Fibroblast of skin of back (primary cell): ENCODE data around the gene FYCO1. TPM values are rescaled to one million over a fixed set of nuclear protein-coding genes. Genes with fewer than 3 reads are reported as not detected.
"Not testable (repeated sequence)": the region's sequence is repeated elsewhere in the genome, so short reads cannot be mapped to it uniquely, and the experiment has no call there.

Source experiments
- DNase-seq: peaks from one replicate; pipeline ENCODE4 v3.0.0-alpha.2; 2013
- polyA plus RNA-seq, 2 experiments: library from polyadenylated mRNA; unstranded; fragments of 120-200 nt; gene quantifications; one replicate each; pipeline ENCODE4 v1.2.1, GENCODE V29; 2013; ENCODE audit not compliant: insufficient read length in 2 of 2

Gene FYCO1
- polyA plus RNA-seq (2013, experiment 1 of 2; ENCODE audit: insufficient read length): 15.6 TPM
- polyA plus RNA-seq (2013, experiment 2 of 2; ENCODE audit: insufficient read length): 21.6 TPM

DNA sequence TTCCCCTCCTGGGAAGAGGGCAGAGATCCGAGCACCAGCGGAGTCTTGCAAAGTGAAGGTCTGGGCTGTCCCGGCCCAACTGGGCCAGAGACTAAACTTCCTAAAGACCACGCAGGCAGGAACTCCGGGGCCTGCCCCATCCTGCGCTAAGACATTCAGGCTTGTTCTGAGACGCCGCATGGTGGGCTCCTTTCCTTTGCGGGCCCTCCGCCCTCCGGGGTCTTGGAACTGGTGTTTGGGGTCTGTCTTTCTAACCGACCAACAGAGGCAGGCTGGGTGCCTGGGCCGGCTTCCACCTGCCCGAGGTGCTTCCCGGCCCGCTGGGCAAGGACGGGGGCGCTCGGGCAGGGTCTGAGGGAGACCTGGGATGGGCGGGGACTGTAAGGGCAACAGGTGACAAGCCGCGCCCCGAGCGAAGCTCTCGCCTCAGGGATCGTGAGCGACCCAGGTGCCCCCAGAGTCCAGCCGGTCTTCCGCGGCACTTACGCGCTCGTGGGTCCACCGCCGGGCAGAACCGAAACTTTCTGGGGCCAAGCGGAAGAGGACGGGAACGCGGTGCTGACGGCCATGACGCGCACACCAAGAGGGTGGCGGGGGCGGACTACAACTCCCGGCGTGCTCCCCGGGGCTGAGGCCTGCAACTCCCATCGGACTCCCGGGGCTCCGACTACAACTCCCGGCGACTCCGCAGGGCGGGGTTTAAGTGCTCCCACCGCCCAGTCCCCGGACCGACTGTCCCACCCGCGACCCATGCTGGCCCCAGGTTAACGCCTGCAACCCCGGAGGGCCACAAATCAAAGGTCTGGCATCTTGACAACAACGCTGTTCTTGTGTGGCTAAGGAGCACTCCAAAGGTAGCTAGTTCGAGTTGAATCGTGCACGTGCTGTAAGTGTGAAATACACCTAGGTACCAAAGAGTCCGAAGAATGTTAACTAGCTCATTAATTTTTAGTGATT, at the start of gene FYCO1:
FYCO1 (minus strand) TSS at position 589 of the 957 bp plus-strand sequence. CDS start 10,914 bp downstream, outside the sequence.
- DNase-seq: peak; percentile 88

DNA sequence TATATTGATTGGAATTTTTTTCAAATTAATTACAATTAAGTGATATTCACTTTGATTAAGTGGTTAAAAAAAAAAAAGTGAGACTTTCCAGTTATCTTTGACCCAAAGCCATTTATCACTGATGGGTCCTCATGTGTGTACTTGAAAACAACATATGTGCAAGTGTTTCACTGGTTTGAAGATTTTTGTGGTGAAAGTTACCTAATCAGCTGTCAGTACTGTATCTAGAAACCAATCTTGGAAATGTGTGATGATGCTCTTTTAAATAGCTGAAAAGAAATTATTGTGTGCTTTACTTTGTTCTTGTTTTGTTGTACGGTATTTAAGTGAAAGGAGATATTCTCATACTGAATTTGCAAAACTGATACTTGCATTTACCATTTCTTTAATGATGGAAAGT, 43.3 kb upstream of the FYCO1 start:
- no peak for DNase-seq

DNA sequence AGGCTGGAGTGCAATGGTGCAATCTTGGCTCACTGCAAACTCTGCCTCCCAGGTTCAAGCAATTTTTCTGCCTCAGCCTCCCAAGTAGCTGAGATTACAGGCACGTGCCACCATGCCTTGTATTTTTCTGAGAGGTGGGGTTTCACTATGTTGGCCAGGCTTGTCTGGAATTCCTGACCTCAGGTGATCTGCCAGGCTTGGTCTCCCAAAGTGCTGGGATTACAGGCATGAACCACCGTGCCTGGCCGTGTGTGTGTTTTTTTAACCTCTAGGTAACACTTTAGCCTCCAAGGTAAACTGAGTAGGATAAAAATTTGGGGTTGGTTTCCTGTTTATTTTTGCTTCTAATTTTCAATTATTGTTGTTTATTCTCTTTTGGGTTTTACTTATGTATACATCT, 42.4 kb upstream of the FYCO1 start:
- not testable (repeated sequence) for DNase-seq

DNA sequence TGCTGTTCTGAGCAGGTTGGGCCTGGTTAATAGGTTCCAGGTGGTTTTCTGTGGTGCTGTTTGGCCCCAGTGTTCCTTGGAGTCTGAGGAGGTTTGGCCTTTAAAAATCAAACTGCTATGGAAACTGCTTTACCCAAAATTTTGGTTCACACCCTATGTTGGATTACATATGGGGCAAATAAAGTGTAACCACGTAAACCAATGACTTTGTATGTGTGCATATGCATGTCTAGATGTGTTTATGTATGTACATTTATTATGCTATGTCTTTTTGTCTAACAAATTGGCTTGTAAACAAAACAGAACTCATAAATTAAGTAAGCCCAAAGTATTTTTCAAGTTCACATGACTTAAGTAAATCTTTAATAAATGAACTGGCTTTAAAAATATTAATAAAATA, 40.6 kb upstream of the FYCO1 start:
- DNase-seq: no peak

DNA sequence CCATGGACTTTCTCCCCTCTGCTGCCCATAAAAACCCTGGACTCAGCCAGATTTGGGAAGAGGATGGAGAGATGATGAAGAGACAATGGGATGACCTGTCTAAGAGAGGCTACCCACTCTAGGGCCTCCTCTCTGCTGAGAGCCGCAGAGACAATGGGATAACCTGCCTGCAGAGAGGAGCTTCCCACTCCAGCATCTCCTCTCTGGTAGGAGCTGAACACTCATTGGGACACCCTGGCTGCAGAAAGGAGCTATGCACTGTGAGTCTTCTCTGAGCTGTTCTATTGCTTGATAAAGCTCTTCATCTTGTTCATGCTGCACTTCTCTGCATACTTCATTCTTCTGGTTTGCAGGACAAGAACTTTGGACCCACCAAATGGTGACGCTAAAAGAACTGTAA, 36.1 kb upstream of the FYCO1 start:
- no peak for DNase-seq

DNA sequence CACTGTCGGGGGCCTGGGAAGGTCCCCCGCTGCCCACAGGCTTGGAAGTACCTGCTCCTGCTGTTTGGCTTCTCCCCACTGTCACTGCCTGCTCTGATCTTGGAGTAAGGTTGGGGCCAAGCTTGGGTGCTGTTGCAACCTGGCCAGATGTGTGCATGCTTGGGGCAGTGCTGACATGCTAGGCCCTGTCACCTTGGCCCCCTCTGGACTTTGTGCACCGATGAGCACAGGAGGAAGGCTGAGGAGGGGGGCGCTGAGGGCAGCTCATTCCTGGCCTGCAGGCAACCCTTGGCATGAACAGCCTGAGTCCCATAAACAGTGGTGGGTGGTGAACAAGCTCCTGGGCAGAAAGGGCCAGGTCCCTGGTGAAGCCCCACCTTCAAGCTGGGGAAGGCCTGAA, 35.6 kb upstream of the FYCO1 start:
- no peak for DNase-seq

DNA sequence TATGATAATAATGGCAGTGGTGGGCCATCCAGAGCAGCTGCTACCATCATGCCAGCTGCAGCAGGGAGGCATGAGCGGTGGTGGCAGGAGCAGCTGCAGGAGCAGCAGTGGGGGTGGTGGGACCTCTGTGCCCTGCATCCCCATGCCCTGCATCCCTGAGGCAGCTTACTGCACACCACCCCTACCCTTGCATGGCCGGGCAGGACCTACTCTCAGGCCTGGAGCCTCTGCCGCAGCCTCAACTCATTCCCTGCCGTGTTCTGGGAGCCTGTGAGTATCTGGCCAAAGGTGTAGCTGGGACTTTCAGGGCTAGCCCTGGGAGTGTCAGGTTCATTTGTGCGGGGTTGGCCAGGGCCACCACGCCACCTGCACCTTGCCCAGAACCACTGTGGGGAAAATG, 35.0 kb upstream of the FYCO1 start:
- no peak for DNase-seq

DNA sequence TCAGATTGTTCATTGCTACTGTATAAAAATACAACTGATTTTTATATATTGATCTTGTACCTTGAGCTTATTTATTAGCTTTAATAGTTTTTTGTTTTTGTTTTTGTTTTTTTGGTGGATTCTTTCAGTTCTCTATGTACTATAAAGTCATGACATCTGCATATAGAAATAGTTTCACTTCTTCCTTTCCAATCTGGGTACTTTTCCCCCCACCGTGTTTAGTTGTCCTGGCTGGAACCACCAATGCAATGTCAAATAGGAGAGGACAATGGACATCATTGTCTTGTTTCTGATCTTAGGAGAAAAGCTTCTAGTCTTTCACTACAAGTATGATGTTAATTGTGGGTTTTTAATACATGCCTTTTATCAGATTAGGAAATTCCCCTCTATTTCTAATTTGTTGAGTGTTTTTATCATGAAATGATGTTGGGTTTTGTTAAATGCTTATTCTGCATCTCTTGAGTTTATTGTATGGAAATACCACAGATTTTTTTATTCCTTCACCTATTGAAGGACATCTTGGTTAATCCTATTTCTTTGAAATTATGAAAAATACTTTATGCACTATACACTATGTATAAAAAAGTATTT, 34.4 kb upstream of the FYCO1 start:
- DNase-seq: no peak

DNA sequence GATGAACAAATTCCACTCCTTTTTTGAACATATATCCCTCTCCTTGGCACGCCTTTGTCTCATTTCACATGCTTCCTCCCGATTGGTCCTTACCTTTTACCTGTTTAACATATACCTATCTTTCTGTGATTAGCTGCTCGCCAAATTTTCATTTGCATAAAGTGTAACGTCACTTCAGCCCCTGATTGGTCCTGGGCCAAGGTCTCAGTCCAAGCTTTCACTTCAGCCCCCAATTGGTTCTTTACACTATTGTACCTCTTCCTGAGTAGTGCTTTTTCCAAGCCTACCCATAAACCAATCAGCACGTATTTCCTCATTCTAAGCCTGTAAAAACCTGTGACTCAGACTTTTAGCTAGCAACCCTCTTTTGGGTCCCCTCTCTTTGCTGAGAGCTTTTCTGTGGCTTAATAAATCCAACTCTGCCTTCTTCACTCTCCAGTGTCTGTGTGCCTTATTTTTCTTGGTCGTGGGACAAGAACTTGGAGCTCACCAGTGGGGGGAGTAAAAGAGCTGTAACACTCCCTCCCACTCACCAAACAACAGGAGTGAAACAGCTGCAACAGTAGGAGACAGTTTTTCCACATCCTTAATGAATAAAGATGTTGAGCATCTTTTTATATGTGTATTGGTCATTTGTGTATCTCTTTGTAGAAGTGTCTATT, 32.2 kb upstream of the FYCO1 start:
- no peak for DNase-seq

DNA sequence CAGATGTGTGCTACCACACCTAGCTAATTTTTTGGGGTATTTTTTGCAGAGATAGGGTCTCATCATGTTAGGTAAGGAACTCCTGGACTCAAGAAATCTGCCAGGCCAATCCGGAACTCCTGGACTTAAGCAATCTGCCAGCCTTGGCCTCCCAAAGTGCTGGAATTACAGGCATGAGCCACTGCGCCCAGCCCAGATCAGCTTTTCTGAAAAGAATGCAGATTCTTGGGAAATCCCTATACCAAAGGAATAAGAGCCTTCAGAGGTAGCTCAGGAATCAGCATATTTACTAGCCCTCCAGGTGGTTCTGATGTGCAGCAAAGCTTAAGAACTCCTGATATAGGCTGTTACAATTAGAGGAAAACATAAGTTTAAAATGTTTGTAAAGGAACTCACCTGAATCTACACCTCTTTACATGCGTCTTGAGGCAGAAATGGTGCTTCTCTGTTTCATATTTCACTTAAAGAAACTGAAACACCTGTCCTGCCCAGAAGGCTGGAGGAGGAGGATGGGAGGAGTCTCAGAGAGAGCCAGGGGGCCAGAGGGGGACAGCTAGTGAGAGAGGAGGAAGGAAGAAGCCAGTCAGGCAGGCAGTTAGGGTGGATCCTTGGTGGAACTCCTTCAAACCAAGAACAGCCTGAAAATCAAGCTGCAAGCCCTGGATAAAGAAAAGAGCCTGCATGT, 31.5 kb upstream of the FYCO1 start, which contains the start of gene XCR1:
XCR1 (minus strand) TSS at position 463 of the 685 bp plus-strand sequence. CDS start 5,536 bp downstream, outside the sequence.
- no peak for DNase-seq

DNA sequence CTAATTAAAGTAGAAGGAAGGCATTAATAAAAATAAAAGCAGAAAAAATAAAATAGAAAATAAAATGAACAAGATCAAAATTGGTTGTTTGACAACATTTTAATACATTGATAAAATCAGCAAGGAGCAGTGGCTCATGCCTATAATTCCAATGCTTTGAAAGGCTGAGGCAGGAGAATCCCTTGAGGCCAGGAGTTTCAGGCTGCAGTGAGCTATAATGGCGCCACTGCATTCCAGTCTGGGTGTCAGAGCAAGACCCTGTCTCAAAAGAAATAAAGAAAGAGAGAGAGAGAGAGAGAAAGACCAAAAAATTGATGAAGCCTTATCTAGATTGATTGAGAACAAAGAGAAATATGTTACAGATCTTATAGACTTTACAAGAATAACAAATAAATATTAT, 29.5 kb upstream of the FYCO1 start:
- DNase-seq: no peak

DNA sequence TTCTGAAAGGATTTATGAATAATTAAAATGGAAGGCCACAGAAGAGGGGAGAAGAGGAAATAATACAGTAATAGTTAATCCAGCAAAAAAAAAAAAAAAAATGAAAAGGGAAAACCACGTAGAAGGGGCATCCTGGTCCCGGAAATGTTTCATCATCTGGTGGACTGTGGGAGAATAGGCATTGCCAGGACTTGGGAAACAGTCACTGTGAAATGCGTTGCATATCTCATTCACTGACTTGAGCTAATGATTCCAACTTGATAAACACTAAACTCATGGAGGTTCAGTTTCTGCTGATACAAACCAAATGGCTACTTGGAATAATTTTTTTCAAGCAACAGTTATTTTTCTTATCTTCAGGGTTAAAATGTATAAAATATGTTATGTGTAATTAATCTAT, 28.5 kb upstream of the FYCO1 start:
- DNase-seq: no peak

DNA sequence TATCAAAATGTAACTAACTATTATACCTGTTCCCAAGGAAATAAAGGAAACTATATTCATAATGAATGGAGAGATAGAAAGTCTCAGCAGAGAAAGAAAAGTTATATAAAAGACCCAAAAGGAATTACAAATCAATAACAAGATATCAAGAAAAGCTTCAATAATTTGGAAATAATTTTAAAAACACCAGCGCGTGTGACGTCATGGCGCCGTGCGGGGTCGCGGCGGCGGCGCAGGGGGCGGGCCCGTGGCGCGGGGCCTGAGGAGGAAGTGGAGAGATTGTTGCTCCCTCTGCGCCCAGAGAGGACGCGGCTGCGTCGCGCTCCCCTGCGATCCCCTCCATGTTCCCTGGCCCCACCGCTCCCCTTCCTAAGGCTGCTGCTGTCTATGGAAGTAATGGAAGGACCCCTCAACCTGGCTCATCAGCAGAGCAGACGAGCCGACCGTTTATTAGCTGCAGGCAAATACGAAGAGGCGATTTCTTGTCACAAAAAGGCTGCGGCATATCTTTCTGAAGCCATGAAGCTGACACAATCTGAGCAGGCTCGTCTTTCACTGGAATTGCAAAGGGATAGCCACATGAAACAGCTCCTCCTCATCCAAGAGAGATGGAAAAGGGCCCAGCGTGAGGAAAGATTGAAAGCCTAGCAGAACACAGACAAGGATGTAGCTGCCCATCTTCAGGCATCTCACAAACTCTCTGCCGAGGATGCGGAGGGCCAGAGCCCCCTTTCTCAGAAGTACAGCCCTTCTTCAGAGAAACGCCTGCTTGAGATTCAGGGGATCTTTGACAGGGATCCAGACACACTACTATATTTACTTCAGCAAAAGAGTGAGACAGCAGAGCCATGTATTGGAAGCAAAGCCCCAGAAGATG, 27.5 kb upstream of the FYCO1 start:
- no peak for DNase-seq

DNA sequence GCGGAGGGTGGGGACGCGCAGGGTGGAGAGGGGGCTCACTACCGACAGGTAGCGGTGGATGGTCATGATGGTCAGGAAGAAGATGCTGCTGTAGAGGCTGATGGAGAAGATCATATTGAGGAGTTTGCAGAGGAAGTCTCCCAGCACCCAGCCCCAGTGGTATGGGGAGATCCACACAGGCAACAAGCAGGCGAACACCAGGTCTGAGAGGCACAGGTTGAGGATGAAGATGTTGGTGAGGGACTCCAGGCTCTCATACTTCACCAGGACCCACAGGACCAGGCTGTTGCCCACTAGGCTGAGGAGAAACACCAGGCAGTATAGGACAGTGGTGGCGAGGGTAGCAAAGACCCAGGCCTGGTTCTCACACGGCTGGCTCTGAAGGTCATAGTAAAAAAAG, 25.9 kb upstream of the FYCO1 start:
- no peak for DNase-seq

DNA sequence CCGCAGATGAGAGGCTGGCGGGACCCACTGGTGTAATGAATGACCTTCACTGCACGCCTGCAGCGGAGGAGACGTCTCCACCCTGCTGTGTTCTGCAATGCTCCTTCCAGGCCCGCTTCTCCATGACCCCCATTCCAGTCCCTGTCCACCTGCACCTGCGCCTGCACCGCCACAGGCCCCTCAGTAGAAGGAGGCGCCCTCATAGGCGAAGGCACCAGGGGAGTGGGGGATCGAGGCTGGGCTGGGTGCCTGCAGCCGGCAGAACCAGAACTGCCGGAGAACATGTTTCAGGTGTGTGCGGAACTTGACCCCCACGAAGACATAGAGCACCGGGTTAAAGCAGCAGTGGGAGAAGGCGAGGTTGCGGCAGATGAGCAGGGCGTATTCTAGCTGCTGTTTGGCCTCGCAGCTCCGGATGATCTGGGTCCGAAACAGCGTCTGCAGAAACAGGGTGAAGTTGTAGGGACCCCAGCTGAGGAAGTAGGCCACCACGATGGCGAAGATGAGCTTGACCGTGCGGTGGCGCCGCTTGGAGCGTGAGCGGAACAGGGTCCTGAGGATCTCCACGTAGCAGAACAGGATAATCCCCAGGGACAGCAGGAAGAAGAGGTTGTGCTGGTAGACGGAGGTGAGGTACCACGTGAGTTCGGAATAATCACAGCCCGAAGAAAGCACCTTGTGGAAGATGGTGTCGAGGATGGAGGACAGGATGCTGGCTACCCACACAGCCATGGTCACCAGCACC, 25.3 kb upstream of the FYCO1 start:
- DNase-seq: no peak

DNA sequence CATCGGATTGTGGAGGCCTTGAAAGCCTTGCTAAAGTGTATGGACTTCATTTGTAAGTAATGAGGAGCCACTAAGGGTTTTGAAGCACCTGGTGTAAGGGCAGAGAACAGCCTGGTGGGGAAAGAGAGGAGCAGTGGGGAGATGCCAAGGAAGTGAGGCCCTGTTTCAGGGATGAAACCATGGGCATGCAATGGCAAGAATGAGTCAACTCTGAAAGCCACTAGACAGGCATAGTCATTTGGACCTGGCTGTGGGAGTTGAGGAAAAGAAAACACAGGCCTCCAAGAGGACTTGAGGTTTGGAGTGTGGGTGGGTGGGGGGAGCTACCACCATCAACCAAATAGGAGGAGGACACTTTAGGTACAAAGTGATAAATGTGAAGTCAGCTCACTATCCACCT, 24.1 kb upstream of the FYCO1 start:
- peak; percentile 13 for DNase-seq

DNA sequence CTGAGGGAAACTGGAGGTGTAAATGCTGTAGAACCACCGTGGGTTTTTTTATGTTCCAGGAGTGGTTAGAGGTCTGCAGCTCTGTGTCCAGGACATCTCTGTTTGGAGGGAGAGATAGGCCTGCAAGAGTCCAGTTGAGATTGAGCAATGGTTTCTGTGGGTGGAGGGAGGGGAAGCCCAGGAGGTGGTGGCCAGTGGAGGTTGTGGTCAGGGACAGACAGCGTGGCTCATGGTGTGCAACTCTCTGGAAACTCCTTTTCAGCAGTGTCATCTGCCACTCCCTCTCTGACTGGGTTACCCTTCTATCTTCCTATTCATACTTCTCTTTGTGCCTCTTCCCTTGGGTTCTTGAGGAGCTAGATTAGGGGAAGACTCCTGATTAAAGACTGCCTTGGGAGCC, 22.1 kb upstream of the FYCO1 start:
- DNase-seq: no peak

DNA sequence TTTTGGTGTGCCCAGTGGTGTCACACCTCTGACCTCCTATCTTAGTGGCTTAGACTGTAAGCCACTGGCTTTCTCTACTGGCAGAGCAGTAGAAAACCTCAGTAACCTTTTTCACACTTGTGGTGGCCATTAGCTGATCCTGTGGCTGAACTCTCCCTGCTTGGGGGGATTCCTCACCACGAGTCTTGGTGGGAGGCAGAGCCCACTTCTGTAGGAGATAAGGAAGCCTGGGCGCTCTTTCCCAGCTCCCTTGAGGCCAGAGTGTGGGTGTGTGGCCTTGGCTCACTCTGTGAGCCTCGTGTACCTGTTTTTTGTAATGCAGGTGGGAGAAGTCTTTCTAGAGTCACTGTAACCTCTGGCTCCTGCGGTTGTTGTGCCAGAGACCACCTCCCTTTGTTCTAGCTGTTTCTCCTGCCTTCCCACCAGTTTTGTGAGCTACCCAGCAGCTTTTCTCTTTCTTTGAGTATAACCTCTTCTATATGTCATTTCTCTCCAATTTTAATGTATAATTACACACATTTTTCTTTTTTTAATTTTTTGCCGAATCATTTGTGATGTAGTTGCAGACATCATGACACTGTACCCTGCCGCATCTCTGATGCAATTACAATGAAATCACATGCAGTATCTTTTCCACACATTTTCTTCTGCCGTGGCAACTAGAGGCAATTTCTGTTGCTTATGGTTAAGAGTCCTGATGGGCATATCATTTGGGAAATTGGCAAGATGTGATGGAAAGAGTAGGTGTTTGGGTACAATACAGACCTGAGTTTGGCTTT, 17.9 kb upstream of the FYCO1 start:
- no peak for DNase-seq

DNA sequence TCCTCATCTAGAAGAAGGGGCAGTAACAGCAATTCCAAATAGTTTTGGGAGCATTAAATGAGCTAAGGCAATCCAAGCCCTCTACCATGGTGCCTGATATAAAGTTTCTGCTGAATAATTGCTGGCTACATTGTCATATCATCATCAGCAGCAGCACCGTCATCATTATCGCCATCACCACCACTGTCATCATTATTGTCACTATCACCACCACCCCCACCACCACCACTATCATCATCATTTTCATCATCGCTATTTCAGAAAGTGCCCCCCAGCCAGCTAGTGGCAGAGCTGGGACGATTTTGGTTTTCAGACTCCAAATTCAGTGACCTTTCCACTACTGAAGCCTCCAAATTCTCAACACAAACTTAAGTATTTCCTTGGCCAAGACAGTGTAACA, 16.6 kb upstream of the FYCO1 start:
- DNase-seq: no peak

DNA sequence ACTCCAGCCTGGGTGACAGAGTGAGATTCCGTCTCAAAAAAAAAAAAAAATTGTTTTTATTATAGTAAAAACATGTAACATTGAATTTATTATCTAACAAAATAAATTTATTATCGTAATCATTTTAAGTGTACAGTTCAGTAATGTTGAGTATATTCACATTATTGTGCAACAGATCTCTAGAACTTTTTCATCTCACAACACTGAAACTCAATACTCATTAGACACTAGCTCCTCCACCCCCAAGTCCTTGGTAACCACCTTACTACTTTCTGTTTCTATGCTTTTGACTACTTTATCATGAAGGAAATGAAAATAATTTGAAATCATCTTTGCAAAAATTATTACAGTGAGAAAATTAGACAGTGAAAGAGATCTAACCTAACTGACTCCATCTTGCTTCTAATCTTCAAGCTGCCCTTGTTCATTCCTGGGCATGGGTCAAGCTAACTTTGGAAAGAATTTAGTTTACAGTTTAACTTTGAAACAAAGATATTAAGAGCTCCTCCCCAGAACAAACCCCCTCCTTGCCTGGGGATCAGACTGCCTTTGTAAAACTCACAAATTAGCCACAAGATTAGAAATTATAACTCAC, 15.0 kb upstream of the FYCO1 start:
- DNase-seq: no peak
